ENCODE data around the gene PDIA4.

DNA sequence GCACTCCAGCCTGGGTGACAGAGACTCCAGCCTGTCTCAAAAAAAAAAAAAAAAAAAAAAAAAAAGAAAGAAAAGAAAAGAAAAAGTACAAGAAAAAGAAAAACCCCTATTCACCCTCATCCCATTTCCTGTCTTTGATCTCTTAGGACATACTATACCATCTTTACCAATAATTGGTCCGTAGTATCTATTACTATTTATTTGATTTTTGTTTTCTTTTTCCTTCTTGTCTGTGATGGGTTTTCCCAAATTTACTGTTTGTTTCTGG, 41.6 kb downstream of the PDIA4 start:
- TF ChIP-seq GATA2 (IDR thresholded peaks at IDR 0.05; ENCODE audit: low read depth, low read length) (no peak), GATA3 (IDR thresholded peaks at IDR 0.05; ENCODE audit: low read depth, low read length) (no peak)

Measured in SH-SY5Y (cell line).